HG02884 (cell line): ENCODE data around the gene VWDE.
"Not testable (repeated sequence)": the region's sequence is repeated elsewhere in the genome, so short reads cannot be mapped to it uniquely, and the experiment has no call there.

Source experiments
- ATAC-seq: cut with Tn5 transposase; IDR thresholded peaks from one replicate; pipeline ENCODE4 v1.9.1; 2021; ENCODE audit warnings: mild to moderate bottlenecking, moderate library complexity; ENCODE audit not compliant: unreplicated experiment

The VWDE gene

GRCh38 chr7:12403287-12404181, at the start of gene VWDE:
TSS of gene VWDE (minus strand) at chr7:12403865. CDS start at chr7:12403716, 149 bp downstream.
- ATAC-seq, result peak; percentile 64

- not testable (repeated sequence) for ATAC-seq
Measured at GRCh38 chr7:12453136-12453535, 49.5 kb upstream of the VWDE start.

- no peak for ATAC-seq
Measured at GRCh38 chr7:12450615-12451014, 47.0 kb upstream of the VWDE start.

GRCh38 chr7:12444785-12445184, 41.1 kb upstream of the VWDE start:
- no peak for ATAC-seq

- ATAC-seq, result no peak
Measured at GRCh38 chr7:12440229-12440628, 36.6 kb upstream of the VWDE start.

- ATAC-seq, result no peak
Measured at GRCh38 chr7:12436896-12437535, 33.4 kb upstream of the VWDE start.

- no peak for ATAC-seq
Measured at GRCh38 chr7:12436126-12436525, 32.5 kb upstream of the VWDE start.

- peak; percentile 54 for ATAC-seq
Measured at GRCh38 chr7:12434012-12434642, 30.5 kb upstream of the VWDE start.

- ATAC-seq, result no peak
Measured at GRCh38 chr7:12431886-12432556, 28.4 kb upstream of the VWDE start.

GRCh38 chr7:12425311-12425710, 21.6 kb upstream of the VWDE start:
- no peak for ATAC-seq

GRCh38 chr7:12423997-12424745, 20.5 kb upstream of the VWDE start:
- ATAC-seq, result no peak

GRCh38 chr7:12423355-12423996, 19.8 kb upstream of the VWDE start:
- ATAC-seq, result no peak

- ATAC-seq, result no peak
Measured at GRCh38 chr7:12422554-12423320, 19.1 kb upstream of the VWDE start.

GRCh38 chr7:12418452-12418851, 14.8 kb upstream of the VWDE start:
- ATAC-seq, result no peak

- no peak for ATAC-seq
Measured at GRCh38 chr7:12415072-12415471, 11.4 kb upstream of the VWDE start.

- ATAC-seq, result no peak
Measured at GRCh38 chr7:12412407-12412806, 8.7 kb upstream of the VWDE start.

- no peak for ATAC-seq
Measured at GRCh38 chr7:12410523-12410922, 6.9 kb upstream of the VWDE start.

GRCh38 chr7:12409097-12409711, 5.5 kb upstream of the VWDE start:
- no peak for ATAC-seq

GRCh38 chr7:12407652-12408051, 4.0 kb upstream of the VWDE start:
- ATAC-seq, result not testable (repeated sequence)
